Ishikawa (cell line): ENCODE data around the gene IL6R.

Source experiments
- CEBPB ChIP-seq: IDR thresholded peaks from 2 replicates; pipeline ENCODE4 v1.6.1; 2012
- CREB1 ChIP-seq: IDR thresholded peaks from 2 replicates; pipeline ENCODE4 v1.6.1; 2012; ENCODE audit warnings: low read depth
- EP300 ChIP-seq: IDR thresholded peaks from 2 replicates; pipeline ENCODE4 v1.6.1; 2012; ENCODE audit warnings: borderline replicate concordance
- FOXM1 ChIP-seq: IDR thresholded peaks from 2 replicates; pipeline ENCODE4 v1.6.1; 2012; ENCODE audit warnings: low read depth, borderline replicate concordance
- RAD21 ChIP-seq: IDR thresholded peaks from 2 replicates; pipeline ENCODE4 v1.6.1; 2012; ENCODE audit warnings: low read depth
- TAF1 ChIP-seq: IDR thresholded peaks from 2 replicates; pipeline ENCODE4 v1.6.1; 2012; ENCODE audit warnings: low read depth, mild to moderate bottlenecking
- YY1 ChIP-seq: IDR thresholded peaks from 2 replicates; pipeline ENCODE4 v1.6.1; 2012; ENCODE audit warnings: low read depth
- TF ChIP-seq, protein P1 (sequence below): IDR thresholded peaks from 2 replicates; pipeline ENCODE4 v1.6.1; 2012
- TF ChIP-seq, protein P2 (sequence below): IDR thresholded peaks from 2 replicates; pipeline ENCODE4 v1.6.1; 2012
- TF ChIP-seq, protein P3 (sequence below): IDR thresholded peaks from 2 replicates; pipeline ENCODE4 v1.6.1; 2012; ENCODE audit warnings: low read depth, mild to moderate bottlenecking

DNA sequence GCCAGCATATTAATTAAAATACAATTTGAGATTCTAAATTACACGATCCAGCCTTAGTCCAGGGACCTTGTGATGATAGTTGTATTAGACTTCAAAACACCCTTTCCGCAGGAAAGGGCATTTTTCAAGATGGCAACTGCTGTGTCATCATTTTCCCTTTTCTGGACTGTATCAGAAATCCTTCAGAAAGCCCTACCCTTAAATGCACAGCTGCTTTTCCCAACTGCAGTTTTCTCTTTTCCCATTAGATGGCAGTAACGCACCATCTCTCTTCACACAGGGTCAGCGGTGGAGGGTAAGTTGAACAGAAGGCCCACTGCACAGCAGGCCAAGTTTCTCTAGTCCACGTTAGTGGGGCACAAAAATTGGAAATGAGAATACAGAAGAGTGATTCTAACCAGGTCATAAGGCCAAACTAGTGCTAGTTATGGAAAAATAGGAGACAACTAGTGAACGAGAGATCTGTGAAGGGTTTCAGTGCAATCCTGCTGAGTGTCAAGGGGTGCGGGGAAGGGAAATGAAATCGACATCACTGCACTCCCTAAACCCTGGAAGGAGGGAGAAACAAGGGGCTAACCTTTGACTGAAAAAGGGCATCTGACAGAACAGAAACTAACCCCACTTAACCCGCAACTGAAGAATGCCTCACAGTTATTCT is 74.8 kb downstream of the IL6R start:
- TF ChIP-seq EP300: no peak
- TF ChIP-seq CEBPB: no peak
- TF ChIP-seq, protein P1, sequence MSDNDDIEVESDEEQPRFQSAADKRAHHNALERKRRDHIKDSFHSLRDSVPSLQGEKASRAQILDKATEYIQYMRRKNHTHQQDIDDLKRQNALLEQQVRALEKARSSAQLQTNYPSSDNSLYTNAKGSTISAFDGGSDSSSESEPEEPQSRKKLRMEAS: no peak
- no peak for TF ChIP-seq TAF1
- peak; percentile 98 for TF ChIP-seq RAD21
- TF ChIP-seq, protein P2, sequence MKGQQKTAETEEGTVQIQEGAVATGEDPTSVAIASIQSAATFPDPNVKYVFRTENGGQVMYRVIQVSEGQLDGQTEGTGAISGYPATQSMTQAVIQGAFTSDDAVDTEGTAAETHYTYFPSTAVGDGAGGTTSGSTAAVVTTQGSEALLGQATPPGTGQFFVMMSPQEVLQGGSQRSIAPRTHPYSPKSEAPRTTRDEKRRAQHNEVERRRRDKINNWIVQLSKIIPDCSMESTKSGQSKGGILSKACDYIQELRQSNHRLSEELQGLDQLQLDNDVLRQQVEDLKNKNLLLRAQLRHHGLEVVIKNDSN: no peak
- no peak for TF ChIP-seq FOXM1
- TF ChIP-seq CREB1: no peak
- TF ChIP-seq, protein P3, sequence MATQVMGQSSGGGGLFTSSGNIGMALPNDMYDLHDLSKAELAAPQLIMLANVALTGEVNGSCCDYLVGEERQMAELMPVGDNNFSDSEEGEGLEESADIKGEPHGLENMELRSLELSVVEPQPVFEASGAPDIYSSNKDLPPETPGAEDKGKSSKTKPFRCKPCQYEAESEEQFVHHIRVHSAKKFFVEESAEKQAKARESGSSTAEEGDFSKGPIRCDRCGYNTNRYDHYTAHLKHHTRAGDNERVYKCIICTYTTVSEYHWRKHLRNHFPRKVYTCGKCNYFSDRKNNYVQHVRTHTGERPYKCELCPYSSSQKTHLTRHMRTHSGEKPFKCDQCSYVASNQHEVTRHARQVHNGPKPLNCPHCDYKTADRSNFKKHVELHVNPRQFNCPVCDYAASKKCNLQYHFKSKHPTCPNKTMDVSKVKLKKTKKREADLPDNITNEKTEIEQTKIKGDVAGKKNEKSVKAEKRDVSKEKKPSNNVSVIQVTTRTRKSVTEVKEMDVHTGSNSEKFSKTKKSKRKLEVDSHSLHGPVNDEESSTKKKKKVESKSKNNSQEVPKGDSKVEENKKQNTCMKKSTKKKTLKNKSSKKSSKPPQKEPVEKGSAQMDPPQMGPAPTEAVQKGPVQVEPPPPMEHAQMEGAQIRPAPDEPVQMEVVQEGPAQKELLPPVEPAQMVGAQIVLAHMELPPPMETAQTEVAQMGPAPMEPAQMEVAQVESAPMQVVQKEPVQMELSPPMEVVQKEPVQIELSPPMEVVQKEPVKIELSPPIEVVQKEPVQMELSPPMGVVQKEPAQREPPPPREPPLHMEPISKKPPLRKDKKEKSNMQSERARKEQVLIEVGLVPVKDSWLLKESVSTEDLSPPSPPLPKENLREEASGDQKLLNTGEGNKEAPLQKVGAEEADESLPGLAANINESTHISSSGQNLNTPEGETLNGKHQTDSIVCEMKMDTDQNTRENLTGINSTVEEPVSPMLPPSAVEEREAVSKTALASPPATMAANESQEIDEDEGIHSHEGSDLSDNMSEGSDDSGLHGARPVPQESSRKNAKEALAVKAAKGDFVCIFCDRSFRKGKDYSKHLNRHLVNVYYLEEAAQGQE: no peak
- peak; percentile 79 for TF ChIP-seq YY1
